K562 (cell line): Measurements from ENCODE around the gene PTRH1. TPM values are rescaled to one million over a fixed set of nuclear protein-coding genes. Genes with fewer than 3 reads are reported as not detected.

Experiments used
- KHSRP ChIP-seq: fragments of 450-650 bp; IDR thresholded peaks from 2 replicates; pipeline ENCODE4 v1.6.1; 2017
- NCOA2 ChIP-seq, 2 experiments: fragments of 450-650 bp; IDR thresholded peaks; 2 replicates each; pipeline ENCODE4 v1.6.1; 2018; ENCODE audit warnings: mild to moderate bottlenecking in 2 of 2, moderate library complexity in 1 of 2; ENCODE audit not compliant: partially characterized antibody in 2 of 2
- NRF1 ChIP-seq, 2 experiments: fragments of 450-650 bp; IDR thresholded peaks in 1 of 2; conservative IDR thresholded peaks in 1 of 2; 2 replicates each; pipeline ENCODE4 v1.6.1; 2014; ENCODE audit warnings: mild to moderate bottlenecking in 2 of 2
- PTTG1 ChIP-seq: fragments of 450-650 bp; IDR thresholded peaks from 2 replicates; pipeline ENCODE4 v1.6.1; 2016; ENCODE audit warnings: low read depth, mild to moderate bottlenecking, missing genetic modification characterization, missing compliant biosample characterization
- SIRT6 ChIP-seq: IDR thresholded peaks from one replicate; pipeline ENCODE4 v1.6.1; 2012; ENCODE audit warnings: low read depth, mild to moderate bottlenecking, control low read depth, inconsistent platforms, low read length, moderate library complexity
- ZBTB1 ChIP-seq: sonication (generic); formaldehyde crosslinking; IDR thresholded peaks from 2 replicates; pipeline ENCODE4 v1.8.1; 2023; ENCODE audit warnings: missing genetic modification reagents, low read depth, mild to moderate bottlenecking, borderline replicate concordance
- ZBTB11 ChIP-seq, 3 experiments: fragments of 200-800 bp in 1 of 3; fragments of 250-450 bp in 1 of 3; fragments of 450-650 bp in 1 of 3; sonication (Bioruptor Pico) in 1 of 3; sonication (Bioruptor generic) in 1 of 3; formaldehyde crosslinking in 1 of 3; IDR thresholded peaks; 2 replicates each; pipeline versions ENCODE4 v1.6.1 to v1.8.0; 2016 to 2022; ENCODE audit warnings: mild to moderate bottlenecking in 2 of 3, missing genetic modification characterization in 2 of 3, missing compliant biosample characterization in 1 of 3, moderate library complexity in 1 of 3
- ZBTB8A ChIP-seq: fragments of 450-650 bp; IDR thresholded peaks from 2 replicates; pipeline ENCODE4 v1.6.1; 2018; ENCODE audit warnings: mild to moderate bottlenecking, moderate library complexity; ENCODE audit not compliant: partially characterized antibody
- polyA plus RNA-seq, 8 experiments: library from polyadenylated mRNA; depleted of rRNA in 4 of 8; stranded (reverse) in 5 of 8; unstranded in 3 of 8; fragments of >200 nt; fragmentation: Nextera tagmentation in 2 of 8; fragmentation: Illumina TruSeq in 1 of 8; extraction: Ambion mirVana in 2 of 8; extraction: Trizol in 1 of 8; gene quantifications; 2 replicates each; pipeline versions ENCODE4 v1.2.1 to v1.2.3, GENCODE V29; 2011 to 2014; ENCODE audit warnings: inconsistent platforms in 1 of 8, missing spikeins in 1 of 8
- total RNA-seq, 7 experiments: library from RNA; depleted of rRNA in 6 of 7; stranded (reverse); fragments of >200 nt in 6 of 7; fragmentation: Illumina TruSeq in 2 of 7; extraction: Trizol in 2 of 7; gene quantifications; 2 replicates each; pipeline versions ENCODE4 v1.2.1 to v1.2.3, GENCODE V29; 2011 to 2021; ENCODE audit warnings: low replicate concordance in 1 of 7
- TF ChIP-seq, protein P1 (sequence below): fragments of 200-600 bp; sonication (generic); IDR thresholded peaks from one replicate; pipeline ENCODE4 v1.6.1; 2012; ENCODE audit warnings: mild to moderate bottlenecking, low read depth, low read length, inconsistent platforms
- TF ChIP-seq, protein P2 (sequence below): fragments of 250-450 bp; sonication (Bioruptor Pico); IDR thresholded peaks from 2 replicates; pipeline ENCODE4 v1.8.0; 2021; ENCODE audit warnings: moderate library complexity, mild to moderate bottlenecking, inconsistent platforms

Gene PTRH1
- total and polyA plus RNA-seq, 9 of the 15 experiments (the other 6 are each of a cell fraction or from before 2014, with no cell fraction given), result 0.63 to 43.1 (median 5.7) TPM

DNA sequence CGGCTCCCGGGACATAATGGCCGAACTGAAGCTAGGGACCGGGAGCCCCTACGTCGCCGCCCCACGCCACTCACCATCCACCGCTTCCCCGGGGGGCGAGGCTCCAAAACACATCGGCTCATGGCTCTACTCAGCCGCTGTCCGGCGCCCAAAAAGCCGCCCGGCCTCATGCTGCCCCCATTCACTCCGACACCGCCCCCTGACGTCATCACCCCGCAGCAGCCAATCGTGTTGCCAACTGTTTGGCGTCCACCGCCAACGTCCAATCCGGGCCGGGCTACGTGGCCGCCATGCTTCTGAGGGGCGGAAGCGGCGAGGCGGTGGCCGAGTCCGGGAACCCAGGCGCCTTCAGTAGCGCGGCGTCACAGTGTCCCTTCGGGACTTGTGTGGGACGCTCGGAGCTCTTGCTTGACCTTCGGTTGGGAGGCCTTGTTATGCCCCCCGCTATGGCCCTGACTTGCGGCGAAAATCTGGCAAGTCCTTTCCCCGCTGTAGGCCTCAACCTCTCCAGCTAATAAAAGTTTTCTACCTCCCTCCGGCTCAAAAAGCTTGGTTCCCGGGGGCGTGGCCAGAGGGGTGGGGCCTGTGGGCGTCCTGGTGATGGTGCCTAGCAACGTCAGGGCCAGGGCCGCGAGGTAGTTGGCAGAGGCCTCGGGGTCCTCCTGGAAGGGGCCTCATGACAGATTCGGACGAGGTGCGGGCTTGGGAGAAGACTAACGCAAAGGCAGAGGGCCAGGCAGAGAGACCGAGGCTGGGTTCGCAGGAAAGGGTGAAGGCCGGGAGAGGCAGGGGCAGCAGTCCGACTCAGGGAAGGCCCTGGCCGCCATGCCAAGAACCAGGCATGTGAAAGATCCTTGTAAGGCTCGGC lies at the start of gene PTRH1, which contains the start of gene TTC16 (continued):
- TF ChIP-seq, protein P1, sequence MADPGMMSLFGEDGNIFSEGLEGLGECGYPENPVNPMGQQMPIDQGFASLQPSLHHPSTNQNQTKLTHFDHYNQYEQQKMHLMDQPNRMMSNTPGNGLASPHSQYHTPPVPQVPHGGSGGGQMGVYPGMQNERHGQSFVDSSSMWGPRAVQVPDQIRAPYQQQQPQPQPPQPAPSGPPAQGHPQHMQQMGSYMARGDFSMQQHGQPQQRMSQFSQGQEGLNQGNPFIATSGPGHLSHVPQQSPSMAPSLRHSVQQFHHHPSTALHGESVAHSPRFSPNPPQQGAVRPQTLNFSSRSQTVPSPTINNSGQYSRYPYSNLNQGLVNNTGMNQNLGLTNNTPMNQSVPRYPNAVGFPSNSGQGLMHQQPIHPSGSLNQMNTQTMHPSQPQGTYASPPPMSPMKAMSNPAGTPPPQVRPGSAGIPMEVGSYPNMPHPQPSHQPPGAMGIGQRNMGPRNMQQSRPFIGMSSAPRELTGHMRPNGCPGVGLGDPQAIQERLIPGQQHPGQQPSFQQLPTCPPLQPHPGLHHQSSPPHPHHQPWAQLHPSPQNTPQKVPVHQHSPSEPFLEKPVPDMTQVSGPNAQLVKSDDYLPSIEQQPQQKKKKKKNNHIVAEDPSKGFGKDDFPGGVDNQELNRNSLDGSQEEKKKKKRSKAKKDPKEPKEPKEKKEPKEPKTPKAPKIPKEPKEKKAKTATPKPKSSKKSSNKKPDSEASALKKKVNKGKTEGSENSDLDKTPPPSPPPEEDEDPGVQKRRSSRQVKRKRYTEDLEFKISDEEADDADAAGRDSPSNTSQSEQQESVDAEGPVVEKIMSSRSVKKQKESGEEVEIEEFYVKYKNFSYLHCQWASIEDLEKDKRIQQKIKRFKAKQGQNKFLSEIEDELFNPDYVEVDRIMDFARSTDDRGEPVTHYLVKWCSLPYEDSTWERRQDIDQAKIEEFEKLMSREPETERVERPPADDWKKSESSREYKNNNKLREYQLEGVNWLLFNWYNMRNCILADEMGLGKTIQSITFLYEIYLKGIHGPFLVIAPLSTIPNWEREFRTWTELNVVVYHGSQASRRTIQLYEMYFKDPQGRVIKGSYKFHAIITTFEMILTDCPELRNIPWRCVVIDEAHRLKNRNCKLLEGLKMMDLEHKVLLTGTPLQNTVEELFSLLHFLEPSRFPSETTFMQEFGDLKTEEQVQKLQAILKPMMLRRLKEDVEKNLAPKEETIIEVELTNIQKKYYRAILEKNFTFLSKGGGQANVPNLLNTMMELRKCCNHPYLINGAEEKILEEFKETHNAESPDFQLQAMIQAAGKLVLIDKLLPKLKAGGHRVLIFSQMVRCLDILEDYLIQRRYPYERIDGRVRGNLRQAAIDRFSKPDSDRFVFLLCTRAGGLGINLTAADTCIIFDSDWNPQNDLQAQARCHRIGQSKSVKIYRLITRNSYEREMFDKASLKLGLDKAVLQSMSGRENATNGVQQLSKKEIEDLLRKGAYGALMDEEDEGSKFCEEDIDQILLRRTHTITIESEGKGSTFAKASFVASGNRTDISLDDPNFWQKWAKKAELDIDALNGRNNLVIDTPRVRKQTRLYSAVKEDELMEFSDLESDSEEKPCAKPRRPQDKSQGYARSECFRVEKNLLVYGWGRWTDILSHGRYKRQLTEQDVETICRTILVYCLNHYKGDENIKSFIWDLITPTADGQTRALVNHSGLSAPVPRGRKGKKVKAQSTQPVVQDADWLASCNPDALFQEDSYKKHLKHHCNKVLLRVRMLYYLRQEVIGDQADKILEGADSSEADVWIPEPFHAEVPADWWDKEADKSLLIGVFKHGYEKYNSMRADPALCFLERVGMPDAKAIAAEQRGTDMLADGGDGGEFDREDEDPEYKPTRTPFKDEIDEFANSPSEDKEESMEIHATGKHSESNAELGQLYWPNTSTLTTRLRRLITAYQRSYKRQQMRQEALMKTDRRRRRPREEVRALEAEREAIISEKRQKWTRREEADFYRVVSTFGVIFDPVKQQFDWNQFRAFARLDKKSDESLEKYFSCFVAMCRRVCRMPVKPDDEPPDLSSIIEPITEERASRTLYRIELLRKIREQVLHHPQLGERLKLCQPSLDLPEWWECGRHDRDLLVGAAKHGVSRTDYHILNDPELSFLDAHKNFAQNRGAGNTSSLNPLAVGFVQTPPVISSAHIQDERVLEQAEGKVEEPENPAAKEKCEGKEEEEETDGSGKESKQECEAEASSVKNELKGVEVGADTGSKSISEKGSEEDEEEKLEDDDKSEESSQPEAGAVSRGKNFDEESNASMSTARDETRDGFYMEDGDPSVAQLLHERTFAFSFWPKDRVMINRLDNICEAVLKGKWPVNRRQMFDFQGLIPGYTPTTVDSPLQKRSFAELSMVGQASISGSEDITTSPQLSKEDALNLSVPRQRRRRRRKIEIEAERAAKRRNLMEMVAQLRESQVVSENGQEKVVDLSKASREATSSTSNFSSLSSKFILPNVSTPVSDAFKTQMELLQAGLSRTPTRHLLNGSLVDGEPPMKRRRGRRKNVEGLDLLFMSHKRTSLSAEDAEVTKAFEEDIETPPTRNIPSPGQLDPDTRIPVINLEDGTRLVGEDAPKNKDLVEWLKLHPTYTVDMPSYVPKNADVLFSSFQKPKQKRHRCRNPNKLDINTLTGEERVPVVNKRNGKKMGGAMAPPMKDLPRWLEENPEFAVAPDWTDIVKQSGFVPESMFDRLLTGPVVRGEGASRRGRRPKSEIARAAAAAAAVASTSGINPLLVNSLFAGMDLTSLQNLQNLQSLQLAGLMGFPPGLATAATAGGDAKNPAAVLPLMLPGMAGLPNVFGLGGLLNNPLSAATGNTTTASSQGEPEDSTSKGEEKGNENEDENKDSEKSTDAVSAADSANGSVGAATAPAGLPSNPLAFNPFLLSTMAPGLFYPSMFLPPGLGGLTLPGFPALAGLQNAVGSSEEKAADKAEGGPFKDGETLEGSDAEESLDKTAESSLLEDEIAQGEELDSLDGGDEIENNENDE, result no peak
- peak in 1 of 2 experiments; percentile 93 for TF ChIP-seq NCOA2 (IDR thresholded peaks at IDR 0.05; ENCODE audit: partially characterized antibody in 2 of 2)
- TF ChIP-seq, protein P2, sequence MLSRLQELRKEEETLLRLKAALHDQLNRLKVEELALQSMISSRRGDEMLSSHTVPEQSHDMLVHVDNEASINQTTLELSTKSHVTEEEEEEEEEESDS, result no peak
- peak; percentile 79 for TF ChIP-seq KHSRP
- peak in 1 of 3 experiments; percentile 84; a peak in 2 of 6 replicates for TF ChIP-seq ZBTB11 (CRISPR knock-in tag; IDR thresholded peaks at IDR 0.05)
- TF ChIP-seq ZBTB1 (CRISPR knock-in tag), result peak; percentile 38; the same call in 1 of the 2 replicates
- peak; percentile 35 to 39; a peak in 2 of 4 replicates for TF ChIP-seq NRF1 (conservative IDR thresholded peaks at IDR 0.05 in 1 of 2, IDR thresholded peaks at IDR 0.05 in 1 of 2)
- no peak for TF ChIP-seq ZBTB8A
- TF ChIP-seq SIRT6, result no peak
- TF ChIP-seq PTTG1 (tag), result no peak
